Stimulated activated CD8-positive, alpha-beta memory T cell treated with anti-CD3 and anti-CD28 coated beads, Interleukin-7, amount 100 ng/mL, for 4 hours (primary cell): ENCODE measurements around the gene TANK.

Source experiments
- DNase-seq, 2 donors: peaks; one replicate each; pipeline ENCODE4 v3.0.0-alpha.2; 2020; ENCODE audit warnings: low read depth in 2 of 2

Gene TANK

DNA sequence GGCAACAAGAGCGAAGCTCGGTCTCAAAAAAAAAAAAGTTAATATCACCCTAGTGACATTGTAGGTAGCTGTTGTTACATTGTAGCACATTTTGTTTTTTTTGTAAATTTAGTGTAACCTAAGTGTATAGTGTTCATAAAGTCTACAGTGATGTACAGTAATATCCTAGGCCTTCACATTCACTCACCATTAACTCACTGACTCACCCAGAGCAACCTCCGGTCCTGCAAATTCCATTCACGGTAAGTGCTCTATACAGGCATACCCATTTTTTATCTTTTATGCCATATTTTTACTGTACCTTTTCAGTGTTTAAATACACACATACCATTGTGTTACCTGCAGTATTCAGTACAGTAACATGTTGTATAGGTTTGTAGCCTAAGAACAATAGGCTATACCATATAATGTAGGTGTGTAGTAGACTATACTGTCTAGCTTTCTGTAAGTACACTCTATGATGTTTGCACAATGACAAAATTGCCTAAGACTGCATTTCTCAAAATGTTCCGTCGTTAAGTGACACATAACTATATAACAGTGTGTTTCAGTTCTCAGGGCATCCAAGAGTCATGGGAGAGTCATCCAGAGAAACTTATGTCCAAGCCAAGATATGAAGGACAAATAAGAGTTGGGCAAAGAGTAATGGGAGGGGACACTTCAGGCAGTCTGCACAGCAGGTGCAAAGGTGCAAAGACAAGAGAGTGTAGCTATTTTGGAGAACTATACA lies 68.4 kb downstream of the TANK start:
- DNase-seq: no peak

DNA sequence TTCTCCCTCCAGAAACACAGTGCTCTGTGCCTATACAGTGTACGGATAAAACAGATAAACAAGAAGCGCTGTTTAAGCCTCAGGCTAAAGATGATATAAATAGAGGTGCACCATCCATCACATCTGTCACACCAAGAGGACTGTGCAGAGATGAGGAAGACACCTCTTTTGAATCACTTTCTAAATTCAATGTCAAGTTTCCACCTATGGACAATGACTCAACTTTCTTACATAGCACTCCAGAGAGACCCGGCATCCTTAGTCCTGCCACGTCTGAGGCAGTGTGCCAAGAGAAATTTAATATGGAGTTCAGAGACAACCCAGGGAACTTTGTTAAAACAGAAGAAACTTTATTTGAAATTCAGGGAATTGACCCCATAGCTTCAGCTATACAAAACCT lies 70.7 kb downstream of the TANK start:
- no peak for DNase-seq

DNA sequence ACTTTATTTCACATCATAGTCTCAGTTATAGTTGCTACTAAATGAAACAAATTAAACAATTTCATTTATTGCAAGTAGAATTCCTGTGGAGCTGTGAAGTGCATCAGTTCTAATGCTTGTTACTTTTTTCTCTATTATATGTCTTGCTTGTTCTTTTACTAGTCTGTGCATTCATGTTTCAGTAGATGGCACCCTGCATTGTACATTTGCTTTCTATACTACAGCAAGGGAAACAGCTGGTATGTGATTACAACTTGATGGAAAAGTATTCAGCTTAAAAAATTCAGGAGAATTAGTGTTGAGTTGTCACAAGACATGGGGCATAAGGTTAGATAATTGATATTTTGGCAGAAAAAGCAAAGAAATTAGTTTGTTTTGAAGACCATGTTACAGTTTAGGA lies 72.3 kb downstream of the TANK start:
- DNase-seq: no peak

DNA sequence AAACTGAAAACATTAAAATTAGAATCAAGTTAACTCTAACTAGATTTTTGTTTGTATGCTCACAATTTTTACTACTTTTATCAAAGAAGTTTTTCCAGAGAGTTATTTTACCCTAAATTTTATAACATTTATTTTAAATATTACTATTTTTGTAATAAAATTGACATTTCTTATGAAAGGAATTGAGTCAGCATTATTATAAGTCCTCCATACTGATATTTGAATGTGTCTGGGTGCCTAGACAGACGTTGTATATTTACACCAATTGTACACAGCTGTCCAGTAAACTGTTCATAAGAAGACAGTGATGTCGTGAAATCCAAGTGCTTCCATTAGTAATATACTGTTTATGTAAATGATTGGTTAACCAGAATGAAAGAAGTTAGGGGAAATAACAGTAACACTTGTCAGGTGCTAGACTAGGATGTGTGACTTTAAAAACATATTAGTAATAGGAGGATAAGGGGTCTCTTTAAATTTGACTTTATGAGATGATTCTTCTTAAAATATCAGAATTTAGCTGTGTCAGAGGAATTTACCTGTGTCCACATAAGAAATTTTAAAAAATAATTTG lies 73.7 kb downstream of the TANK start:
- no peak for DNase-seq

DNA sequence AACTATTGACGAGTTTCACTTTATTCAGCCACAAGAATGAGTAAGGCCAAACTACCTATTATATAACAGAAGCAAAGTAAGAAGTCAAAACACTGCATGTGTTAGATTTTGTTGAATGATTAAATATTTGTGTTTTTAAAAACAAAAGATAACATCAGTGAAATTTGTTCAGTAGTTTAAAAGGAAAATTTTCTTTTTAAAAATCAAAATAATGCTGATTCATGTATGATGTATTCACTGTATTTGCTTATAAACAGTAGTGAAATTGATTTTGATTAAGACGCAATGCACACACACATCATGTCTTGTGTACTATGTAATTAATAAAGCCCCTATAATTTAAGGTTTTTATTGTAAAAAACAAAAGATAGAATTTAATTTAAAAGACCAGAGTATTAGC lies 74.4 kb downstream of the TANK start:
- no peak for DNase-seq

DNA sequence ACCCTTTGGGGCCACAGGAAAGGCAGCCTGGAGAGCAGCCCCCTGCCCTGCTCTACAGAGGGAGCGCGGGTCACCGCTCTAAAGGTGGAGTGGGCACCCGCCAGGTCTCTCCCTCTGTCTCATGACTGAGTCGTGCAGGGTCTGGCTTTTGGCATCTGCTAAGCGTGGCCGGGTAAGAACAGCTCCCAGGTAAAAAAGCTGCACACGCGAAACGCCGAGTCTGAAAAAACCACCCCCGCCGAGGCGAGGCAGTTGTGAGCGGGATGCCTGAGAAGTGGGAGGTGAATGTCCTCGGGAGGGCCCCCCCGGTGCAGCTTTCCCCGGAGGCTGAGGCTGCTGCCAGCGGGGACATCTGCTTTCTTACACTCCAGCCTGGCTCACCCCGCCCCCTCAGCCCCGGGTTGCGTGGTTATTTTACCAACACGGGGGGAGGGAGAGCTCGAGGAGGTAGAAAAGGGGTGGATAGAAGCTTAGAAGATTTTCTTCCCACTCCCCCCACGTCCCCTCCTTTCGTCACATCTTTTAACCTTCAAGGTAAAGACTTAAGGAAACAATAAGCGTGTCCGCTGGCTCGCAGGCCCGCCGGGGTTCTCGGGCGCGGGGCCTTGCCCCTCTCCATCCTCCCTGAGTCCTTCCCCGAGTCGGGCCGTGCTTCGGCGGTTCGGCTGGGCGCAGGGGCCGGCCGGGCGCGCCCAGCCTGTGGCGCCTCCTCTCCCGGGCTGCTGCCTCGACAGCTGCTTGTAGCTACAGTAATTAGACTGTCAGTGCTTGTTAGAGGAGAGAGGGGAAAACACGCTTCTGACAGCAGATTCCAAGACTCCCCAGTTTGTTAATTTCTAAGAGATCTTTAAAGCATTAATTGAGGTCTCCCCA lies 77.4 kb downstream of the TANK start:
- peak in 1 of 2 donors; percentile 56 for DNase-seq

DNA sequence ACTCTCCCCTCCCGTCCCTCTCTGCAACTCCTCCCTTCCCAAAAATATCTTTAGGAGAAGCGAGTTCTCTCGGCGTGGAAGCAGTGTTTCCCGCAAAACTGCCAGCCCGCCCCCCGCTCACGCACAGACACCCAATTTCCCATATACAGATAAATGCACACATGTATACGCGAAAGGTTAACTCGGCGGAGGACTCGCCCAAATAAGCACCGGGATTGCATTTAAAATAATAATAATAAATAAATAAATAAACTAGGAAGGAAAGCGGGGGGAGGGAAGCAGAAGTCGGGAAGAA lies 78.0 kb downstream of the TANK start:
- no peak for DNase-seq

DNA sequence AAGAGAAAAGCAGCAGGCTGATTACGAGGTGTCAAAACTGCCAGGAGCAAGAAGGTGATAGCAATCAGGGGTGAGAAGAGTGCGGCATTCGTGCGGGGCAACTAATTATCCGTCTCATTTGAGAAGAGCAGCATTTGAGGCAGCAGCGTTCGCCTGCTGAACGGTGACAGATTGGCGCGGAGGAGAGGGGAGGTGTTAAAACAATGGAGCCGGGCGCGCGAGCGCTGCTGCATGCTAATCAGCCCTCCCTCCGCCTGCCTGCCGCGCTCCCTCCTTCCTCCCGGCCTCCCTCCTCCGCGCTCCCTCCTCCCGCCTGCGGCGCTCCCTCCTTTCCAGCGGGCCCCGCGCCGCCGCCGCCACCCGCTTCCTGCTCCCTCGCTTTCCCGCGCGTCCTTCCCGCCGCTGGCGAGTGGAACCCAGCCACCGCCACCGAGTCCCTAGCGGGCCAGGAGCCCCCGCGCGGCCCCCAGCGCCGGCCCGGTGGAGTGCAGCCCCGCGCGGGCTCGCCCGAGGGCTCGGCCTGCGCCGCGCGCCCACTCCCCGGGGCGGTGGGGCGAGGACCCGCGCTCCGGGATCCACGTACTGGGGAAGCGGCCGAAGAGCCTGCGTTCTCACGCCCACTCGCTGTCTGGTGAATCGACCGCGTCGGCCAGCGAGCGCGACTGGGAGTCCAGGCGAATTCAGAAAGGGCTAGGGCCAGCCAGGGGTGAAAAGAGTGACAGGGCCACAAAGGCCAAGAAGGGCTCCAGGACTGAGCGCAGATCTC lies 78.5 kb downstream of the TANK start:
- peak in 1 of 2 donors; percentile 55 for DNase-seq

DNA sequence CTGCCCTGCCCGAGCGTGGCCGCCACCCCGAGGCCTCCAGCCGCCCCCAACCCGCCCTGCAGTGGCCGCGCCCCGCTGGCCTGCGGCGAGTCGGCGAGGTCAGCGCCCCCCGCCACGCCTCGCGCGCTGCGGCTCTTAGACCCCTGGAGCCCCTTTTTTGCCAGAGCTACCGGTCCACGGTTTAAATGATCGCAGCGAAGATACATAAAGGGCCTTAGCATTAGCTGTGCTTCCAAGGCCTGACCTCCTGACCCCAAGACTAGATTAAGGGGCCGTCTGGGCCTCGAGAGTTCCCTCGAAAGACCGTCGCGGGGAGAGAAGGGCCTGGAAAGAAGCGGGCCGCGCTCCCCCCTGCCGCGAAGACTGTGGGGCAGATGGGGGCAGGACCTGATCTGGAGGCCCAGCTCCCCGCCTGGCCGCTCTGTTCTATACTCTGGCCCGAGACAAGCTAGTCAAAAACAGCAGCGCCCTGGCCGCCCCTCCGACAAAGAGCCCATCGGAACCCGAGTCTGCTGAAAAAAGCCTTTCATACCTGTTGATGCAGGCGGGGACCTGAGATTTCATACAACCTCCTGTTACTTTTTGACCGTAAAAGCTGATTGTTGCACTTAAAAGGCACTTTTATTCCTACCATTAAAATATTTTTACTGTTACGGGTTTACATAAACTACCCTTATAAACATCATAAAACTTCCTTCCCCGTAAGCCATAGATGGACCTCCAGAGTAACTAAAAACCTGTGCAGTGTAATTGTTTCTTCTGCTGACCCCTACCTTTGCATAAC lies 79.3 kb downstream of the TANK start:
- no peak for DNase-seq

DNA sequence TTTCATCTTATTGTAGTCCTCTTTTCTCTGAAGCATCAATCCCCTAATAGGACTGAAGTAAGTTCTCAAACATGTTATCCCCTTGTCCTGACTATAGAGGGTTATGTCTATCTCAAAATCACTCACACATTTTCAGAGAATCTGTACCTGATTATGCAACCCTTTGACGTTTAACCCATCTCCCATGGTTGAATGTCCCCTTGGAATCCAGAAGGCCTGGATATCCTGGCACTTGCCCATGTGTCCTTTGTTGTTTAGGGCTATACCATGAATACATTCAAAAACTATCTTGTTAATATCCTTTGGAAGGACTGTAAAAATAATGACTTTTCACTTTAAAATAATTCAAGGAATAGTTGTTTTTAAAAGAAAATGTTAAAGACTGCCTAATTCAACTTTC lies 81.7 kb downstream of the TANK start:
- no peak for DNase-seq

DNA sequence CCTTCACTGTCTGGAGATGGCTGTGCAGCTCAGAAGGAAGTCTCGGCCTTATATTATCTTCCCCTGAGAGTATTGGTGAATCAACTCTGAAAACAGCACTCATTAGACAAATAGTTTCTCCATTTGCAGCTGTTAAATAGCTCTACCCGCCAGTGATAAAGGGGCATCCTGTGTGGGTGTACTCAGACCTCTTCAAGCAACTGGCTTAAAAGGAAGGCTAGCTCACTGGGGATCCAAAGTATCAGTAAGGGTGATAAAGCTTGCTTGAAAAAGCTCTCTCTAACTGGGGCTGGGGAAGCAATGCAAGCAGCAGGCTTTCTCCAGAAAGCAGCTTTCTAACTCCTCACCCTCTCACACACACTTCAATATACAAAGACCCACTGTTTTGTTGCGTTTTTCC lies 83.1 kb downstream of the TANK start:
- DNase-seq: no peak

DNA sequence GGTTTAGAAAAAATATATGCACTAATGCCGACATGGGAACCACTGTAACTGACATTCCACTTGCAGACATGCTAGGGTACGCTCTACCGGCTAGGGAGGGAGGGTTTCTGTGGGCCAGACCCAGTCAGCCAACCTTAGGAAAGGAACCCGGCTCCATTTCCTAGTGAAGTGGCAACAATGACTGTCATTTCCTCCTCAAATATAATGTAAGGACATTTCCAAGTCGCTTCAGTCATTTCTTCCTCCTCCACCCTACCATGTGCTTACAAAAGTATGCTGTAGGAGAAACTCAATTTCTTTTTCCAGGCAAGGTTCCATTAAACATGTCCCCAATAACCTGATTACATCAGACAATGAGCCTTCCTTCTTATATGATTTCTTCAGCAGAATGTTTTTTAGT lies 83.7 kb downstream of the TANK start:
- no peak for DNase-seq

DNA sequence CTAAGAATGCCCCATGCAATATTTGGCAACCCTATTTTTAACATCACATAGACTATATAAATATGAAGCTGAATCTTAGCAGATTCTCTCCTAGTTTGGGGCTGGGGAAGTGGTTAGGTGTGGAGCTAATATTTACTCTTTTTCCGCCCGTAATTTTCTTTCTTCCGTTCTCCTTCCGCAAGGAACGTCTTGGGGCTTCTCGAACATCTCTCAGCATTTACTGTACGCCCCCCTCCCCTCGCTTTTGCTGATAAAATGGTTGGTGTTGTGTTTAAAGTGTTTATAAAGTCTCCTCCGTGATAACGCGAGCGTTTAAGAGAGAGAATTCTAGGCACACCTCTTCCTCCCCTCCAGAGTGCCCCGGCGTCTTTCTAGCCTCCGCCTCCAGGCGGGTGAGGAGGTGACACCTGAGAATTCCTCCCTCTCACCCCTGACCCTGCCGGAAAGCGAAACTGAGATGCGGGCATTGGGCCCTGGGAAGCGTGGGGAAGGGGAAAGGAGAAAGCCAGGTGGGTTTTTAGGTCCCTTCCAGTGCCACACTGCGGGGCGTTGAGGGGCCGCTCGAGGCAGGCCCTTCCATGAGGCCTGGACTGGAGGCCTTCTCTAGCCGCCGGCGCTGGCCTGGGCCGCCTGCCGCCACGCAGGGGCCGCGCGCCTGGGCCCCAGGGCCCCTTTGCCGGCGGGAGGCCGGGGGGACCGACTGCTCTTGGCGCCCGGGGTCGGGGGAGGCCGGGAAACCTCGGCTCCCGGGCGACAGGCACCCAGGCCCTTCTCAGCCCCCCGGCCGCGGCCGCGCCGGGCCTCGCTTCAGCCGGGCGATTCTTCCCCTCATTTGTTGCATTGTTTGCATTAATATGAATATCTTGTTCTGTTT lies 84.4 kb downstream of the TANK start:
- DNase-seq: peak; percentile 50 to 58

DNA sequence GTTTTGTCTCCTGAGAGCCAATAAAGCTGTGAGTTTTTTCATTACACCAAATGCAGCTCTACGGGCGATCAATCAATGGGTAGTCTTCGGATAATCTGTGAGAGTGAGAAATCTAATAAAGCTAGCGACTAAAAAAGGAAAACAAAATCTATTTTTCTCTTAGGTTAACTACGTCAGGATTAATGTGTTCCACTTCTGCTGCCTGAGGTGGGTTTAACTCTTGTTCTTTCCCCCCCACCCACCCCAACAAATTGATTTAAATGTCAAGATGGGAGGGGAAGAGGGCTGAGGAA lies 85.0 kb downstream of the TANK start:
- DNase-seq: no peak

DNA sequence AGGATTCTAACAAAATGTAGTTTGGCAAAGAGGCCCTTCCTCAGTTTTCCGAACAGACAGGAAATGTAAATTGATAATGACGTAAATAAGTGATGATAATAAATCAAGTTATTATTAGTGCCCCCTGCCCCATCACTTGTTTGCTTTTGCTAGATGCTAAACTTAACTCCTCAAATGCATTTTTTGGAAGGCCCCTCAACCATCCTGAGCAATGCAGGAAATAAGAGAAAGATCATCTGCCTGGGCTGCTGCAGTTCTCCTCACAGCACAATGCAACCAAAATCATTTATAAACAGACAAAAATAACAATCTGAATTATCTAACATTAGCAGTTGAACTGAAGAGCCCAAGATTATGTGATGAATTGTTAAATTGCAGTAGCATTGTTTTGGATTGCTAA lies 85.4 kb downstream of the TANK start:
- no peak for DNase-seq

DNA sequence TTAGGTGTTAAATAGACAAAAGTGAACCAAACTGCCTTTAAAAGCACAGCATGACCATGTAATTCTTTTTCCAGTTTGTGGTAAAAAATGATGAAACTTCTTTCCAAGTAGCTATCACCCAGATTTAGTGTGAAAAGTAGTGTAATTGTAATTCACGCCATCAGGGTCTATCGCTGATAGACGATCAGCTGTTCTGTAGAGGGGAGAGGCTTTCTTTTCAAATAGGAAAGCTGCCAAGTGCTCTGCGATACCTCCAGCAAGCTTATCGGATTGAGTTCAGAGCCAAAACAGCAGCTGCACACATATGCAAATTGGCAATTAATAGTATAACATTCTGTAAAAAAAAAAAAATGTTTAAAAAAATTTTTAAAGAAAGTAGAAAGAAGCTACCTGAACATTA lies 86.1 kb downstream of the TANK start:
- DNase-seq: no peak

DNA sequence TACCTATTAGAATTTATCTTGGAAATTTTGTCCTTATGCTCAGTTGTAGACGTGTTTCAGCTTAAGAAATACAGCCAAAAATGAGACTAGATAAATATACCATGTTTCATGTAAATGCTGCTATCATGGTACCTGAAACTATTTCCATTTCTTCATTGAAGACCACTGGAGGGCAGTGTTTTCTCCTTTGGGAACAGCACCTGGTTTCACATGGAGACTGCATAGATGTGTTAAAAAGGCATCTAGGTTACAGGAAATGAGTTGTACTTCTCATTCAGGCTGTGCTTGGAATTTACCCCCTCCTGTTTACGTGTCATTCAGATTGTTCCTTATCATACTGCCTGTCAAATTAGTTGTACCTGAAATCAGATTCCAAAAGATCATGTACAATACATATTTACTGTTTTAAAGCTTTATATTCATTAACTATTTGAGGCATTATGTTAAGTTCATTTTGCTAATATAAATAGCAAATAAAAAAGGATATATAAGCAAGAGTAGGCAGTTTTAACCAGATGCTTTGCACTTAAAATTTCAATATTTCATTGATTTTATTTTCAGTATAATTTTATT lies 90.7 kb downstream of the TANK start:
- no peak for DNase-seq

DNA sequence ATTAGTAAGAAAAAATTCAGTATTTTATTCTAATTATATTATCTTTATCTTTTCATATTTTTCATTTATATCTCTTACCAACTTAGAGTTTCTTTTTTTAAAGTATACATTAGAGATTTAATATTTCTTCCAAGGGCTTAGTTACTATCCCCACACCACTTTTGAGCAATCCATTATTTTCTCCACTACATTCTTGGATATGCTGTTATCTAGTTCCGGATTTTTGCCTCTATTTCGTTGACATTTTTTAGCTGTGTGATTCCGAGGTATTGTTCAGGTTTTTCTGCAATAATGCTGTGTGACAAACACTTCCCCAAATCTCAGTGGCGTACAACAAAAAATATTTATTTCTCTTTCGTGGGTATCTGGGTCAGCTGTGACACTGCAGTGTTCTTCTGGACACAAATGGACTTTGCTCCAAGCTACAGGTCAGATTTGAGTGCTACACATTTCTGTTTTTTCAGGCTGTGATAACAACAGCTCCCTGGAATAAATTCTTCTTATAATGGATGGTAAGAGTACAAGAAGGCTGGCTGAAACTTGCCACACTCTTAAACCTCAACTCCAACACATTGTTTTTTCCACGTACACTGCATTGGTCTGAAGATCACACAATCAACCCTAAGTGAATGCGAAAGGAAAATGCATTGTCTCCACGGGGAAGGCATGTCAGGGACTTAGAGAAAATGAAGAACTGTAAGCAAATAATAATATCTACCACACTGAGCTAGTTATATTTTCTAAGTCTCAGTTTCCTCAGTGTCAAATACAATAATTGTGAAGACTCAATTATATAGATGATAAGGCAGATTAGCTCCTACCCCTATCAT lies 97.1 kb downstream of the TANK start:
- DNase-seq: no peak

DNA sequence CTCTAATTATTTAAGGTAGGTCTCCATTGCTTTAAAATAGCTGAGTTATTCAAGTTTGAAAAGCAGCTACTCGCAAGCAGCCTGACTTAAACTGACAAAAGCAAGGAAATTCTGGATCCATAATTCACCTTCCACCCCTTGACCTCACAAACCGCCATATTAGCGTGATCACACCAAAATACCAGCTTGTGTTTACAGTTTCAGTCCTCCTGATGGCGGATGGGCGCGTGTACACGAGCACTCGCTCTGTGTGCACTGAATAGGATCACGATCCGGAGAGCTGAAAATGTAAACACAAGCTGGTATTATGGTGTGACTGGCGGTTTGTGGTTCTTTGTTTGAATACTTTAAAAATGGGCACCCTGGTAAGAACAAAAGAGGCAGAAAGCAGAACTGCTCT lies 105.6 kb downstream of the TANK start:
- DNase-seq: no peak

DNA sequence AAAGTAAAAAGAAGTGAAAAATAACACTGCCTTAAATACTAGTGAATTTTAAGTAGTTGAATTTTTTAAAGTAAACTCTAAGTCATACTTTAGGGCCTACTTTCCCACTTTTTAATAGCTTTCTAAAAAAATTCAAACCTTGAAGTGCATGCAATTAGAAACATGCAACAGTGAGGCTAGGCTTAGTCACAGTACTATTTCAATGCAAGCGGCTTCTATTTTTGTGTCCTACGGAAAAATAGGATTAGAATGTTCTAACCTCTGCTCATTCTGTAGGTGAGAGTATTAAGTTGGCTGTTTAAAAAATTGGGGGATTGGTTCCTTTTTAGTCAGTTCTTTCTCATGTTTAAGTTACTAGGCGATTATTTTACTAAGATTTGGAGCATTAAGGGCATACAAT lies 108.9 kb downstream of the TANK start:
- DNase-seq: no peak
